Stimulated activated CD4-positive, alpha-beta T cell treated with anti-CD3 and anti-CD28 coated beads, Interleukin-15, amount 100 ng/mL, for 1 hour (primary cell): ENCODE results near the gene TAF4.
"Not testable (repeated sequence)": the region's sequence is repeated elsewhere in the genome, so short reads cannot be mapped to it uniquely, and the experiment has no call there.

Experiments
- DNase-seq, 2 donors: peaks; one replicate each; pipeline ENCODE4 v3.0.0-alpha.2; 2020; ENCODE audit warnings: low read depth in 1 of 2, low spot score in 1 of 2

The TAF4 gene

DNA sequence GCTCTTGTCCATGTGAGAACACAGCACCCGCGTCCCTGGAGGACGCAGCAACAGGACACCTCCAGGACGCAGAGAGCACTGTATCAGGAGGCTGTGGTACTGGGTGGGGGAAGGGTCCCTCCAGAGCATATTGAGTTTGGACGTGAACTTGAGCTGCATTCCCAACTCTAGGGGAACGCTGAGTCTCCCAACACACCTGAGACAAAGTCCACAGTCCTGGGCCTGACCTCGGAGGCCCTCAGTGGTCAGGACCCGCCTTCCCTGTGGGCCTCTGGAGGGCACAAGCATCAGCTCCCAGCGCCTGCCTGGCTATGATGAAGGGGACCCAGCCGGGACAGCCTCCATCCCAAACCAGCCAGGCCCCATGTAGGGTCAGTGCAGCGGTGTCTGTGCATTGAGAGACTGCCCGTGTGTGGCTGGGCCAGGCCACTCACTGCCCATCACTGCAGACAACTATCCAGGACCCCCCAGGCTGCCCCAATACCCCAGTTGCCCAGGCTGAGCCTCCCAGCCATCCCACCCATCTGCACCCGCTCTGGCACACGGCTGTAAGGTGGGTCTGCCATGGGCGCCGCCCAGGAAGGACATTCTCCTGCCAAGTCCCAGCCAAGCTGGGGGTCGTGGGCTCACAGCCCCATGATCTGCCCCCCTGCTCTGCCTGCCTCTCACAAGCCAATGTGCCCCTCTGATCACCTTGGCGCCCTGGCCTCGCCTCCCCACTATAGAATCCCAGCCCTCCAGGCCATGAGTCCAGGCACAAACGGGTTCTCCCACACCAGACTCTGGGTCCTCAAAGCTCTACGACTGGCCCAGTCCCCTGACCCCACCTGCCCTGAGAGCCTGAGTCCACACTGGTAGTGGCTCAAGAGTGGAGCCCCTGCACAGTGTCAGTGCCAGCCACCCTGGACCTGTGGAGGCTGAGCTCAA, 115.7 kb downstream of the TAF4 start:
- no peak for DNase-seq

DNA sequence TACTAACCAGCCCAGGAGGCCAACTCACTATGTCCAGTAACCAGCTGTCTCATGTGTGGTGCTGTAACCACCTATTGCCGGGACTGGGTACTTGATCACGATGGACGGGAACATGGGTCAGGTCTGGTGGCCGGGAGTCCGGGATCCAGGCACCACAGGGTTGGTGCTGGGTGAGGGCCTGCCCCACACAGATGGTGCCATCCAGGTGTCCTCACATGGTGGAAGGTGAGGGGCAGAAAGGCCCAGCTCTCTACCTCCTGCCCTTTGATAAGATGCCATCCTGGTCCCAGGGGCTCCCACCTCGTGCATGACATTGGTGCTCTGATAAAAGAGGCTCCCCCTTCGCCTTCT, 116.3 kb downstream of the TAF4 start:
- no peak for DNase-seq

DNA sequence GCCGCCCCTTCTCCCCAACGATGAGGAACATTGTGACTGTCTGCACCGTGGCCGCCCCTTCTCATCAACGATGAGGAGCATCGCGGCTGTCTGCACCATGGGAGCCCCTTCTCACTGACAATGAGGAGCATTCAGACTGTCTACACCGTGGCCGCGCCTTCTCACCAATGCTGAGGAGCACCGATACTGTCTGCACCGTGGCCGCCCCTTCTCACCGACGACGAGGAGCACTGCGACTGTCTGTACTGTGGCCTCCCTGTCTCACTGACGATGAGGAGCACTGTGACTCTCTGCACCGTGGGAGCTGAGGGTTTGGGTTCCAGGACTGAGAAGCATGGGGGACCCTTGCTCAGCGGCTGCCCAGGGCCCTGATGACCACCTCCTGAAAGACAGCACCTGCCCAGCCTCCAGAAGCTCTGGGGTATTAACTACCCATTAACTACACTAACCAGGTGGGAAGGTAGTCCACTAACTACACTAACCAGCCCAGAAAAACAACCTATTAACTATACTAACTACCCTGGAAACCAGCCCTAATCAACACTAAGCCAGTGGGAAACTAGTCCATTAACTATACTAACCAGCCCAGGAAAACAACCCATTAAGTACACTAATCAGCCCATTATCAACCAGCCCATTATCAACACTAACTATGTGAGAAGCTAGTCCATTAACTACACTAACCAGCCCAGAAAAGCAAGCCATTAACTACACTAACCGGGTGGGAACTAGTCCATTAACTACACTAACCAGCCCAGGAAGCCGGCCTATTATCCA, 116.9 kb downstream of the TAF4 start:
- no peak for DNase-seq

DNA sequence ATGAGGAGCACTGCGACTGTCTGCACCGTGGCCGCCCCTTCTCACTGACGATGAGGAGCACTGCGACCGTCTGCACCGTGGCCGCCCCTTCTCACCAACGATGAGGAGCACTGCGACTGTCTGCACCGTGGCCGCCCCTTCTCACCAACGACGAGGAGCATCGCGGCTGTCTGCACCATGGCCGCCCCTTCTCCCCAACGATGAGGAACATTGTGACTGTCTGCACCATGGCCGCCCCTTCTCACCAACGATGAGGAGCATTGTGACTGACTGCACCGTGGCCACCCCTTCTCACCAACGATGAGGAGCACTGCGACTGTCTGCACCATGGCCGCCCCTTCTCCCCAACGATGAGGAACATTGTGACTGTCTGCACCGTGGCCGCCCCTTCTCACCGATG, 117.6 kb downstream of the TAF4 start:
- DNase-seq: not testable (repeated sequence)

DNA sequence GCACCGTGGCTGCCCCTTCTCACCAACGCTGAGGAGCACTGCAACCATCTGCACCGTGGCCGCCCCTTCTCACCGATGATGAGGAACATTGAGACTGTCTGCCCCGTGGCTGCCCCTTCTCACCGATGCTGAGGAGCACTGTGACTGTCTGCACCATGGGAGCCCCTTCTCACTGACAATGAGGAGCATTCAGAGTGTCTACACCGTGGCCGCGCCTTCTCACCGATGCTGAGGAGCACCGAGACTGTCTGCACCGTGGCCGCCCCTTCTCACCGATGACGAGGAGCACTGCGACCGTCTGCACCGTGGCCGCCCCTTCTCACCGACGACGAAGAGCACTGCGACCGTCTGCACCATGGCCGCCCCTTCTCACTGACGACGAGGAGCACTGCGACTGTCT, 120.2 kb downstream of the TAF4 start:
- DNase-seq: not testable (repeated sequence)

DNA sequence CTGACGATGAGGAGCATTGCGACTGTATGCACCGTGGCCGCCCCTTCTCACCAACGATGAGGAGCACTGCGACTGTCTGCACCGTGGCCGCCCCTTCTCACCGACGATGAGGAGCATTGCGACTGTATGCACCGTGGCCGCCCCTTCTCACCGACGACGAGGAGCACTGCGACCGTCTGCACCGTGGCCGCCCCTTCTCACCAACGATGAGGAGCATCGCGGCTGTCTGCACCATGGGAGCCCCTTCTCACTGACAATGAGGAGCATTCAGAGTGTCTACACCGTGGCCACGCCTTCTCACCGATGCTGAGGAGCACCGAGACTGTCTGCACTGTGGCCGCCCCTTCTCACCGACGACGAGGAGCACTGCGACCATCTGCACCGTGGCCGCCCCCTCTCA, 120.7 kb downstream of the TAF4 start:
- not testable (repeated sequence) for DNase-seq

DNA sequence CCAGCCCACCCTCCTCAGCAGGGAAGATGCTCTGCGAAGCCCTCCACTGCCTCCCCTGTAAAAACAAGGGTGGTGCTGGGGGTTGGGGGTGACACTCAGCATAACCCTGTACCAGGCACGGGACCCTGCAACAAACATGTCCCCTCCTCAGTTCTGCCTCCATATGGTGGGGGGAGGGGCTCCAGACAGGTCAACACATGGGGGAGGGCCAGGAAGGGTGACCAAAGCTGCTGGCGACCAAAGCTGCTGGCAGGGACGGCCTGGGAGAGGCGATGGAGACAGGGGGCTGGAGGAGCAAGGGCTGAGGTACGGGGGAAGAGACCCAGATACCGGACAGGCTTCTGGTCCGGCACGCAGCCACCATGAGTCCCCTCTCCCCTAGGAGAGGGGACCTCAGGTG, 123.2 kb downstream of the TAF4 start:
- DNase-seq: no peak

DNA sequence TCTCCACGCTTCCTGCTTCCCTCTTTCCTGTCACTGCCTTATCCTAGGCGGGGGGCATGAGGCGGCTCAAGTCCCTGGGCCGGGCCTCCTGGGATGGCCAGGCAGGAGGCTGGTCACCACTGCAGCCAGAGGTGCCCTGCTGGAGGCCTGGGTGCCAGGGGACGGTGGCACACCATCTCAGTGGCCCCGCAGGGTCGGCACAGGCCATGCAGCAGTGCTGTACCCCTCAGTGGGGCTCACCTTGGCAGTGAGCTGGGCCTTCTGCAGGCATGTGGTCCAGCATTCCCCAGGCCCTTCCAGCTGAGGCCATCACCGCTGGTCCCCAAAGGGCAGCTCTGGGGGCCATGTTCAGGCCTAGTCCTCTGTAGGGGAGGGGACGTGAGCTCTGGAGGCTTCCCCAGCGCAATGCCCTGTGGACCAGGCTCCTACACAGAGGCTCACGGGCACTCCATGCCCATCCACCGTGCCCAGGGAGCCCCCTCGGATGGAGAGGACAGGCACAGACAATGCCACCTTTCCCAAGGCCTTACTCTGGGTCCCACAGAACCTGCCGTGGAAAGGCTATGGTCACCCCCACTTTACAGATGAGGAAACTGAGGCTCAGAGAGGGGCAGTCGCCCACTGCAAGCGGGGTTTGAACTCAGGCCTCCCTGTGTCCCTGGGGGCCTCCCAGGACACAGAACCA, 123.8 kb downstream of the TAF4 start:
- DNase-seq: no peak

DNA sequence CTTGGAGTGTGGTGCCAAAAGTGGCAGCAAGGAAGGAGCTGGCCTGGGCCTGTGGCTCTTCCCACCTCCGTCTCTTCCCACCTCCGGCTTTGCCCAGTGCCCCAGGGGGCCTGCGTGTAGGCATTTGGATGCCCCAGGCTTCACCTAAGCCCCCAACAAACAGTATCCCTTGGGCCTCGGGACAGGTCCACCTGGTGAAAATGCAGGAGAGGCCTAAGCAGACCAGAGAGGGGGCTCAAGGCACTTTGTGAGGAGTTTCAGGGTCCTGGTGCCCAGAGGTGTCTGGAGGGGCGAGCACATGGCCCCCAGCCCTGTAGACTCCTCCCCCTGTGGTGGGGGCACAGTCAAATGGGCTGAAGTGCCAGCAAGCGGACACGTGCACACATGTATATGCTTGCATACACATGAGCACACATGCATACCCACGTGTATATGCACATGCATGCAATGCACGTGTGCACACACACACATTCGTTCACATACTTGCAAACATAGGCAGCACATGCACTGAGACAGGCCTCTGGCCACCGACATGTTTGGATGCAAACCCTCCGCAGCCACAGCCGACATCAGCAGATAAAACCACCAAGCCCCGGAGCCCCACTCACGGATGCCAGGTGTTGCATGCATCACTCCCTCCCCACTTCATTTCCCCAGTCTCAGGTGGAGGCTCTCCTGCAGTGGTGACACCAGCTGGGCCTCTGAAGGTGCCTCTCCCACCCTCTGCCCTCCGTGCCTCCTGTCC, 124.5 kb downstream of the TAF4 start:
- no peak for DNase-seq

DNA sequence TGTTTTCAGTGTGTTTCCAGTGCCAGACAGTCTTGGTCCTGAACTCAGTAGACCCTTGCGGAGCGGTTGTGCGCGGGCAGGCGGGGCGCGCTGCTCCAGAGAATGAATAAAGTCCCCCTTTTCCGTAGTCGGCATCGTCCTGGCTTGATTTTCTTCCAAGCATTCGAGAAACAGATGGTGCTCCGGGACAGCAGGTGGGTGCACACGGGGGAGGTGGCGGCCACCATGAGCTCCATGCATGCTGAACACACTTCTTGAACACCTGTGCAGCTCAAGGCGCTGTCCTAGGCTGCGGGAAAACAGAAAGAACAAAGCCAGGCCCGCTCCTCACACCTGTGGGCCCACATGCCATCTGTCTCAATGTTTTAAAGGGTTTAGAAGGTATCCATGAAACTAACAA, 125.2 kb downstream of the TAF4 start:
- DNase-seq: no peak

DNA sequence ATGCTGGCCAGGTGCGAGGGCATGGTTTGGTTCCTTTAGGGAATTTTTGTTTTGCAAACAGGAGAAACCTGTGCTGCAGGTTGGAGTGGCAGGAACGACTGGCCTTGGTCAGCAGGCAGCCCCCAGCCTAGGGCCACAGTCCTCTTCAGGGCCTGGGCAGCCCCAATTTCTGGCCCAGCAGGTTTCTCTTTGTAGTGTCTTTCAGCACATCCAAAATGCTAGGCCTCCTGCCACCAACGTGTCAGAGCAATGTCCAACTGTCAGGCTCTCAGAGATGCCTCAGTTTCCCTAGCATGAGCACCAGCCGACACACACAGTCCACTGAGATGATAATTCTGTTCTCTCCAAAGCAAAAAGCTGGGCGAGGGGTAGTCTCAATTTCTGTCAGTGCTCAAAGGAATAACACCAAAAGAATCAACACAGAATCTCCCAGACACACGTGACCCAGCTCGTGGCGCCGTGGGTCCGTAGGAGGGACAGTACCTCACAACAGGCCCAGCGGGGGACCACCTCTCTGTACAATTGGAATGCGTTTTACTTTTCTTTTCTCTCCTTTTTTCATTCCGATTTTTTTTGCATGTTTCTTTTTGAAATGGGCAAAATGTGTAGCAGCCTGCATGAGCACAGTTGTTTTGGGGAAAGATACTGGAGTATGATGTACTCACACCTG, 125.9 kb downstream of the TAF4 start:
- DNase-seq: no peak

DNA sequence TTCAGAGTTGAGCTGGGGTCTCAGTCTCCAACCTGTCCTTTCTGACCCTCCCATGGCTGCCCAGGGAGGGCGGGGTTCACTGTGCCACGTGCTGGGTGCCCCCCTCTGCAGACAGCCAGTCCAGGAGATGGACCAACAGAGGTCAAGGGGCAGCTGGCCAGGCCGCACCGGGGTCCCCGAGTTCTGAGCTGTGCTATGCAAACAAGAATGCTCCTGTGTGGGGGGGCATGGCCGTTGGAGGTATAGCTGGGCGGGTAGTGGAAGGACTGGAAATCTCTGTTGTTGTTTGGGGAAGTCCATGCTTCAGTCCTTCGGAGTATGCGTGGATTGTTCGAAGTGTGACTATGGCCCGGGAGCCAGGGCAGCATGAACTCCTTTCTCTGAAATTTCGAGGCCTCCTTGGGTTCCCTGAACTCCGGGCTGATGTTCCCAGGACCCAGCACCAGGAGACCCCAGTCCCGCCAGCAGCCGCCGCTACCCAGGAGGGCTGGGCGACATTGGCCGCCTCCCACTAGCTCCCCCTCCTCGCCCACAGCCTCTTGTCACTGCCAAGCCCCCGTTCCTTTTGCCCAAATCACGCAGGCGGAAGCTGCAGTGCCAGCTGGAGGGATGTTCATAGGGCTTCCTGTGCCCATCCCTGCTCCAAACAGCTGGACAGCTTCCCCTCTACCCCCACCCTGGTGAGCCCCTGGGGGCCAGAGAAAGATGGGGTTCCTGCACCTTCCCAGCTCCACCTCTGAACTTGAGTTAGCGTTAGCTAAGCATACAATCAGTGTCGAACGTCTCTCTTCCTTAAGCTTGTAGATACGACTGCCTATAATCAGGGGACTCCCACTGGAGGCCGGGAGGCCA, 126.6 kb downstream of the TAF4 start:
- DNase-seq: no peak

DNA sequence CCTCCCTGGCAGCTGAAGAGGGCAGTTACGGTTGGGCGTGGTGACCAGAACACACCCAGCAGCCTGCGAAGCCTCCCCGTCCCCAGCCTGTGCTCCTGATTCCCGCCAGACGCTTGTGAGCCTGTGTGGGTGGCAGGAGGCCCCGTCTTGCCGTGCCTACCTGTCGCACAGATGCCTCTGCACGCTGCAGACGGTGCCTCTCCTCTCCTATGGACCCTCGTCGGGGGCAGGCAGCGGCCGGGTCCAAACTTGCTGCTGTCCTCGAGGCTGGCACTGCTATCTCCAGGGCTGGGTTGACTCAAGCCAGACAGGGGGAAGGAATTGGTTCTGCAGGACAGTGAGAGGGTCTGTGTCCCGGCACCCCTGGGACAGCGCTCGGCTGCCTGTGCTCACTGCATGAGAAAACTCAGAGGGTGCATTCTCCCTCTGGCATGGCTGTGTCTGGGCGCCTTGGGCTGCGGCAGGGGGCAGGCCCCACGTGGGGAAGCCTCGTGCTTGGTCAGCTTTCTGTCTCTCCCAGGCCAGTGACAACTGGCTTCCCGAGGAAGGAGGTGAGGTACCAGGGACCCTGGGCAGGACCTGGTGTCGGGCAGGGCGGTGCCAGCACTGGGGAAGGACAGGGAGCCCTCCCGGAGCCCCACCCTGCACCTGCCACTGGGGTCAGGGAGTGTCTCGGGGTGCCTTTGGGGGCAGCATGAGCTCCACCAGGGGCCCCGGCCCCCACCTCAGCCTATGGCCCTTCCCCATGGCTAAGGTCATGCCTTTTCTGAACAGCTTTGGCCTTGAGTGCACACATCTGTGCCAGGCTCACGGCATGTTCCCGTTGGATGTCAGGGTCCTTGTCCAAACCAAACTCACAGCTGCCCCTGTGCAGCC, 127.5 kb downstream of the TAF4 start:
- no peak for DNase-seq

DNA sequence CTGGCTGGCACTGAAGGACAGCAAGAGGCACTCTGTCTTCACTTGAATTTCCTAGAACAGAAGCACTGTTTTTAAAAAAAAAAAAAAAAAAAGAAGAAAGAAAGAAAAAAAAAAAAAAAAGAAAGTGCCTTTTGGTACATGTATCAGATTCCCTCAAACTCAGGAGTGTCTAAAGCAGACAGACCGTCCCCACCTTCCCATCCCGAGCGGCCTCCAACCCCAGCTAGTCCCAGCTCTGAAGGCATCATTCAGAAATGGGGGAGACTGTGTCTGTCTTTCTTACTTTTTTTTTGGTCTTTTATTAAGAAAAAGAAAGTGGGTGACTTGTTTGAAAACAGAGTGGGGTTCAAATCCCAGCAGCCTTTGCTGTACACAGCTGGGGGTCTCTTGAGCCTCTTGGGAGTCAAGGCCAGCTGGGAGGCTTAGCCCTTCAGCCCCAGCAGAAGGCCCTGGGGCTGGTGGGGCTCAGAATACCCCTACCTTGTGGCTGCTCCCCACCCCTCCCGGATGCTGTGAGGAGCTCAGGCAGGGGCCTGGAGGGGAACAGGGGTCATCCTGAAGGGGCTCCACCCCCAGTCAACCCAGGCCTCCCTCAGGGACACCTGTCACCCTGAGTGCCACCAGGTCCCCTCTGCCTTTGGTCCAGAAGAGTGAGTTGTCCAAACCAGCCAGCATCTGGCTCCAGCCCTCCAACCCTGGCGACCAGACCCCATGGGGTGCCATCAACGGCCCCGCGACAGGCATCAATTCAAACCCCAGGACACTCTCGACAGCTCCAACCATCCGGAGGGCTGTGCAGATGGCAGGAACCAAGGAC, 128.3 kb downstream of the TAF4 start:
- DNase-seq: no peak

DNA sequence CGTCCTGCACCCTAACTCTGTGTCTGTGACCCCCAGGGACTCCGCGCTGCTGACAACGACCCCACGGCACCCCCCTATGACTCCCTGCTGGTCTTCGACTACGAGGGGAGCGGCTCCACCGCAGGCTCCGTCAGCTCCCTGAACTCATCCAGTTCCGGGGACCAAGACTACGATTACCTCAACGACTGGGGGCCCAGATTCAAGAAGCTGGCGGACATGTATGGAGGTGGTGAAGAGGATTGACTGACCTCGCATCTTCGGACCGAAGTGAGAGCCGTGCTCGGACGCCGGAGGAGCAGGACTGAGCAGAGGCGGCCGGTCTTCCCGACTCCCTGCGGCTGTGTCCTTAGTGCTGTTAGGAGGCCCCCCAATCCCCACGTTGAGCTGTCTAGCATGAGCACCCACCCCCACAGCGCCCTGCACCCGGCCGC, 129.0 kb downstream of the TAF4 start:
- no peak for DNase-seq

DNA sequence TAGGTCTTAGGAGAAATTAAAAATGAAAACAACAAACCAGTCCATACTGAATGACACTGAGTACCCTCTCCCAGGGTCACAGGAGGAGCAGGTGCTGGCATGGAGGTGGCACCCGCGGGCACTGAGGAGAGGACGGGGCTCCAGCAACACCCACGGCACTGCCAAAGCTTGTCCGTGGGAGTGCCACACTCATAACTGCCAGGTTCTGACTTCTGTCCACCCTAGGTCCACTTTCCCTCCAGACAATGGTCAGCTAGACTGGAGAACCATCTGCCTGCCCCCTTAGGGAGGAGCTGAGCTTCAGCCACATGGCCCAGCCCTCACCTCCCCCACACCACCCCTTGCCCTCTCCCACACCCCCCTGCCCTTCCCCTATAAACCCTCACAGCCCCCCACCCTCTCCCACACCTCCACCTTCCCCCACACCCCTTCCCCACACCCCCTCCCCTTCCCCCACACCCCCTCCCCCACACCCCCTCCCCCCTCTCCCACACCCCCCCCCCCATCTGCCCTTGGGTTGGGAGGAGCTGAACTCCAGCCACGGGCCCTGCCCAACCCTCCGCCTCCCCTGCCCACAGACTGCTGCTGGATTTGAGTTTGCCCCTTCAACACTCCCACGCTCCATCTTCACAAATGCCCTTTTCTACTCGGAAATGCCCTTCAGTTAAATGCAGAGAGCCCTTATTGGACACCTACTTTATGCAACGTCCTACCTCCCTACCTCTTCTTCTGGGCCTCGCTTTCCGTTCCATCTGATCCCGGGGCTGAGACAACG, 129.6 kb downstream of the TAF4 start:
- no peak for DNase-seq
